Aorta (tissue), 5 donors: ENCODE data around the gene GINS1. TPM values are rescaled to one million over a fixed set of nuclear protein-coding genes. Genes with fewer than 3 reads are reported as not detected.

ENCODE experiments used
- ATAC-seq: fragments of 200-7000 bp; cut with Tn5 transposase; one replicate; pipeline ENCODE4 v1.9.1; 2022; ENCODE audit warnings: moderate library complexity; ENCODE audit not compliant: low FRiP score
- DNase-seq, 2 donors: peaks; one replicate each; pipeline ENCODE4 v3.0.0-alpha.2; 2020
- H3K27ac ChIP-seq, 2 donors: one replicate each; pipeline ENCODE4 v1.5.1; 2013; ENCODE audit warnings: low read length in 2 of 2, mild to moderate bottlenecking in 2 of 2, moderate library complexity in 2 of 2, control low read depth in 1 of 2, inconsistent platforms in 1 of 2, low read depth in 1 of 2
- H3K27me3 ChIP-seq, 2 donors: one replicate each; pipeline ENCODE4 v1.6.1; 2013; ENCODE audit warnings: control low read depth in 1 of 2, low read length in 1 of 2, mild to moderate bottlenecking in 1 of 2, moderate library complexity in 1 of 2; ENCODE audit not compliant: insufficient read depth in 2 of 2, control insufficient read depth in 1 of 2
- H3K36me3 ChIP-seq, 2 donors: one replicate each; pipeline ENCODE4 v1.6.1; 2013; ENCODE audit warnings: control low read depth in 1 of 2, low read length in 1 of 2, mild to moderate bottlenecking in 1 of 2; ENCODE audit not compliant: insufficient read depth in 2 of 2, control insufficient read depth in 1 of 2
- H3K4me1 ChIP-seq, 2 donors: one replicate each; pipeline ENCODE4 v1.6.1; 2013; ENCODE audit warnings: low read length in 2 of 2, control low read depth in 1 of 2, mild to moderate bottlenecking in 1 of 2, moderate library complexity in 1 of 2; ENCODE audit not compliant: insufficient read depth in 2 of 2, control insufficient read depth in 1 of 2
- H3K4me3 ChIP-seq, 2 donors: one replicate each; pipeline ENCODE4 v1.5.1; 2013; ENCODE audit warnings: low read length in 2 of 2, control low read depth in 1 of 2, mild to moderate bottlenecking in 1 of 2
- H3K9me3 ChIP-seq: one replicate; pipeline ENCODE4 v1.6.1; 2013; ENCODE audit warnings: mild to moderate bottlenecking, low read length; ENCODE audit not compliant: control insufficient read depth
- WGBS, 2 donors: extraction: QIAGEN DNeasy Blood & Tissue Kit; methylation state at CpG; one replicate each; pipeline ENCODE4 v1.1.7; 2013; 5-methylcytosine and 5-hydroxymethylcytosine counted together
- intact Hi-C, 2 donors: fragments of 100-400 bp; cut with DNase I; formaldehyde crosslinking; loops; one replicate each; pipeline versions ENCODE4 v1.14.2 to v1.15.0; 2022
- polyA plus RNA-seq, 2 donors: library from polyadenylated mRNA; stranded (reverse); fragments of 200-250 nt; gene quantifications; one replicate each; pipeline ENCODE4 v1.2.3, GENCODE V29; 2013
- total RNA-seq, 2 donors: library from RNA; stranded (reverse); fragmentation: NEBNext Ultra II Directional; extraction: Animal tissue kit (Norgen Biotek cat#: 25700); gene quantifications; one replicate each; pipeline ENCODE4 v1.2.1, GENCODE V29; 2021
- donor health status: healthy with polysubstance abuse.
- donor health status: Bipolar disorder and iron deficiency.
- donor health status: DM: no; HTN: no; CAD: no.
- donor health status: DM: no; HTN: no; CAD: no.
- donor health status: DM: yes; HTN: yes; CAD: no.

GINS1 gene
- total and polyA plus RNA-seq, 4 donors, result 0.28 to 1.5 (median 1.2) TPM

DNA sequence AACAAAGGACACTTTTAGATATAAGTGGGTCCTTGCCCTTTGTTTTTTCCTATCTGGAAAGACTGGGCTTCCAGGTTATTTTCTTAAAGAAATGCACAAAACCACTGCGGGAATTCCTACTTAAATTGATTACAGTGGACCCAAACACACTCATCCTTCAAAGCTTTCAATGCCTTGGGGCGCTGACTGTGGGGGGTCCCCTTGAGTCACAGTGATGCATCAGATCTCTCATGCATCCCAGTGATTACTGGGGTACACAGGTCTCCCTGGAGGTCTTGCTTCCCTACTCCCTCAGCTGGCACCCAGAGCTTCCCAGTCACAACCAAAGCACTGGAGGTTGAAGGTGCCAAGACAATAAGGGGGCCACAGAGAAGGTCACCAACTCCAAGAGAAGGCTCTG is 37.5 kb upstream of the GINS1 start:
- H3K4me3 ChIP-seq, result no peak overlapping the region
- no peaks in the 10 kb centered on the region for H3K4me1 ChIP-seq
- no peaks in the 10 kb centered on the region for H3K36me3 ChIP-seq
- intact Hi-C loops, result no loop called here
- H3K27me3 ChIP-seq, result no peaks in the 10 kb centered on the region
- H3K27ac ChIP-seq, result no peak overlapping the region
- no peak for ATAC-seq
- H3K9me3 ChIP-seq, result no peaks in the 10 kb centered on the region
- 88 to 89% methylated on average over 2 of the region's 2 CpGs for WGBS, 2 donors
- DNase-seq, result no peak

DNA sequence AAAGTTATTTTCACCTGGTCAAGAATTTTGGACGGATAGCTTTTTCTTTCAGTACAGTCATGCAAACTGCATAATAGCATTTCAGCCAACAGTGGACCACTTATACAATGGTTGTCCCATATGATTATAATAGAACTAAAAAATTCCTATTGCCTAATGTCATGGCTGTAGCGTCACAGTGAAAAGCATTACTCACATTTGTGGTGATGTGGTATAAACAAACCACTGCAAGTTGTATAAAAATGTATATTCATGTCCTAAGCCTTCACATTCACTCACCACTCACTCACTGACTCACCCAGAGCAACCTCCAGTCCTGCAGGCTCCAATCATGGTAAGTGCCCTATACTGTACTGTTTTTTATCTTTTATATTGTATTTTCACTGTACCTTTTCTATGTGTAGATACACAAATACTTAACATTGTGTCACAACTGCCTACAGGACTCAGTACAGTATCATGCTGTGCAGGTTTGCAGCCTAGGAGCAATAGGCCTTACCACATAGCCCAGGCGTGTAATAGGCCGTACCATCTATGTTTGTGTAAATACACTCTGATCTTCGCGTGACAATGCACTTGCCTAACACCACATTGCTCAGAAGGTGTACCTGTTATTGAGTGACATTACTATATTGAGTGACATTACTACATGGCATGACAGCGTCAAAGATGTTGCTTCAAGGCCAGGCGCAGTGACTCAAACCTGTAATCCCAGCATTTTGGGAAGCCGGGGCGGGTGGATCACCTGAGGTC is 34.7 kb upstream of the GINS1 start:
- ATAC-seq, result no peak
- no peak for DNase-seq
- Histone ChIP-seq H3K4me3 (no peak overlapping the region), H3K9me3 (no peaks in the 10 kb centered on the region), H3K36me3 (no peaks in the 10 kb centered on the region), H3K27ac (no peak overlapping the region), H3K4me1 (no peaks in the 10 kb centered on the region), H3K27me3 (no peaks in the 10 kb centered on the region)
- intact Hi-C loops, result no loop called here
- 96 to 97% methylated on average over 10 of the region's 10 CpGs for WGBS, 2 donors

- Histone ChIP-seq H3K27me3 (no peaks in the 10 kb centered on the region), H3K27ac (no peak overlapping the region), H3K4me3 (no peak overlapping the region), H3K36me3 (no peaks in the 10 kb centered on the region), H3K9me3 (no peaks in the 10 kb centered on the region), H3K4me1 (no peaks in the 10 kb centered on the region)
- ATAC-seq, result no peak
- no peak for DNase-seq
- WGBS, 2 donors, result 92 to 94% methylated on average over 2 of the region's 2 CpGs
- intact Hi-C loops, result no loop called here
Measured at GRCh38 chr20:25374842-25375241, 32.6 kb upstream of the GINS1 start.

DNA sequence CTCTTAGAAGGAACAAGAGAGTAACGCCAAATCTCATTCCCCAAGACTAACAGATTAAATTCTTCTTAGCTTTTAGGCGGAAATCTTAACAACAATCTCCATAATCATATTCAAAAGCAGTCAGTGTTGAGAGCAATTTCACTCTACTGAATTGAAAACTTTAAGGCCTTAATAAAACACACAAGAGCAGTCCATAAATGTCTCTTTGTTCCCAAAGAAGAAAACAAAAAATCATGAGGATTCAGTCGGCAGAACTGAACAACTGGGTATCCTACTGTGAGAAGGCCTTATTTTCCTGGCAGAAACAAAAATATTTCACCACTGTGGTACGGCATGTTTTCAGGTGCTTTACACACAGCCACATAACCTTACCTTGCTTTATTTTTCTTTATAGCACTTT is 31.2 kb upstream of the GINS1 start:
- no peak overlapping the region for H3K27ac ChIP-seq
- intact Hi-C loops, result no loop called here
- no peaks in the 10 kb centered on the region for H3K9me3 ChIP-seq
- ATAC-seq, result no peak
- 92 to 93% methylated on average over 4 of the region's 4 CpGs for WGBS, 2 donors
- H3K27me3 ChIP-seq, result no peaks in the 10 kb centered on the region
- H3K4me3 ChIP-seq, result no peak overlapping the region
- no peaks in the 10 kb centered on the region for H3K36me3 ChIP-seq
- H3K4me1 ChIP-seq, result no peaks in the 10 kb centered on the region
- DNase-seq, result no peak

DNA sequence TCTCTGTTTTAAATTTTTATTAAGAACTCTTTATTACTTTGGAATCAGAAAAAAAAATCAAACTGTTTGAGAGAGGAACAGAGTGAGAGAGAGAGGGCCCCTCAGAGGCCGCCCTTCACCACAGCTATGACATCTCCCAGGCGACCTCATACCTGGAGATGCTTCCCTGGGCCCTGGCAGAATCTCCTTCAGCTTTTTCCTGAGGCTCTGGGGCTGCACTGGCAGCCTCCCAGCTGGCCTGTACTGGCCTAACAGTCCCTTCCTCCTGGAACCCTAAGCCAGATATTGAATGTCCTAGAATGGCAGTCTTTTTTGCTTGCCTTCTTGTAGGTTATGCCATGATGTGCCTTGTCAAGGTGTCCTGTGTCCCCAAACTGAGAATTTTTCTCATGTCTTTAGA is 30.6 kb upstream of the GINS1 start:
- DNase-seq, result no peak
- H3K36me3 ChIP-seq, result no peaks in the 10 kb centered on the region
- no peak overlapping the region for H3K27ac ChIP-seq
- no peaks in the 10 kb centered on the region for H3K27me3 ChIP-seq
- WGBS, 2 donors, result 87% methylated on average over 2 of the region's 2 CpGs
- intact Hi-C loops, result no loop called here
- no peaks in the 10 kb centered on the region for H3K4me1 ChIP-seq
- no peaks in the 10 kb centered on the region for H3K9me3 ChIP-seq
- no peak overlapping the region for H3K4me3 ChIP-seq
- no peak for ATAC-seq

GRCh38 chr20:25378189-25378883 is 29.1 kb upstream of the GINS1 start:
- intact Hi-C loops, result no loop called here
- Histone ChIP-seq H3K4me3 (no peak overlapping the region), H3K27me3 (no peaks in the 10 kb centered on the region), H3K9me3 (no peaks in the 10 kb centered on the region), H3K4me1 (no peaks in the 10 kb centered on the region), H3K36me3 (peaks cover 0 to 3% of the 10 kb centered on the region in 2 donors), H3K27ac (no peak overlapping the region)
- ATAC-seq (no peak), DNase-seq (no peak)
- whole genome bisulfite sequencing, 2 donors, result 98% methylated on average over 5 of the region's 5 CpGs

DNA sequence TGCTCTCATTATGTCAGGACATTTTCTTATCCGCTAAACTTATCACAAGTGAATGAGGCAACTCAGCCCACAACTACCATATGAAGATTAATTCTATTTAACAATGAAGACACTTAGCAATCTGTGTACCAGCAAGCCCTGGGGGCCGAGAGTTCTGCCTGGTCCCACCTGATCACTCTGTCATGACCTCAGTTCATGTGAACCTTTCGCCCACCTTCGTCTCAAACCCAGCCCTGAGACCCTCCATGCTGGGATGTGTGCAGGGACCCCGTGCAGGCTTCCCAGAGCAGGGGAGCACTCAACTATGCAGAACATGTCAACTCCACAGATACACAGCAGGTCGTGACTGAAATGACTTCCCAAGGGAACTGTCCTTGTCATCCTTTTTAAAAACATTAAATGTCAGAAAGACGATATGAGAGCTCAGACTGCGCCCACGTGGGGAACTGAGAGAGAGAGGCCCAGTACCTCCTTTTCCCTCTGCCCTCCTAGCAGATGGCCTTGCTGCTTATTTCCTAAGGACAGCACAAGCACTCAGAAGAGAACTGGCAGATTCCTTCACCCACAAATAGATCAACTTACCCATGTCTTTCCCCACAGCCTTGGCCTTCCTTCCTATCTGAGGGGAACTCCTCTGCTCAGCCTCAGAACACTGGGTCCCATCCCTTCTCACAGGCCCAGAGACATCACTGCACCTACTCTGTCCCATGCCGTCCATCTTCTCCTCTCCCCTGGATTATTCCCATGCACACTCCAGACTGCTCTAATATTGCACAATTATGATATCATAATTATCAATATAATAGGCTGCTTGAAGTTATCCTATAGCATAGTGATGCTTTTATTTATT is 28.4 kb upstream of the GINS1 start:
- Histone ChIP-seq H3K36me3 (peaks cover 0 to 3% of the 10 kb centered on the region in 2 donors), H3K4me1 (no peaks in the 10 kb centered on the region), H3K9me3 (no peaks in the 10 kb centered on the region), H3K4me3 (no peak overlapping the region), H3K27ac (no peak overlapping the region), H3K27me3 (no peaks in the 10 kb centered on the region)
- DNase-seq (no peak), ATAC-seq (no peak)
- 90 to 91% methylated on average over 10 of the region's 10 CpGs for WGBS, 2 donors
- intact Hi-C loops, result no loop called here

- Histone ChIP-seq H3K36me3 (peaks cover 0 to 3% of the 10 kb centered on the region in 2 donors), H3K4me3 (no peak overlapping the region), H3K9me3 (no peaks in the 10 kb centered on the region), H3K4me1 (no peaks in the 10 kb centered on the region), H3K27me3 (no peaks in the 10 kb centered on the region), H3K27ac (no peak overlapping the region)
- ATAC-seq (no peak), DNase-seq (no peak)
- intact Hi-C loops, result no loop called here
- 90 to 92% methylated on average over 7 of the region's 7 CpGs for WGBS, 2 donors
Measured at GRCh38 chr20:25380945-25381614, 26.4 kb upstream of the GINS1 start.
